ENCODE results near the gene VPS26B. TPM values are rescaled to one million over a fixed set of nuclear protein-coding genes. Genes with fewer than 3 reads are reported as not detected.

Gene VPS26B
- total and polyA plus RNA-seq, 9 of the 15 experiments (the other 6 are each of a cell fraction or from before 2014, with no cell fraction given) = 3.5 to 43.3 (median 27.4) TPM

DNA sequence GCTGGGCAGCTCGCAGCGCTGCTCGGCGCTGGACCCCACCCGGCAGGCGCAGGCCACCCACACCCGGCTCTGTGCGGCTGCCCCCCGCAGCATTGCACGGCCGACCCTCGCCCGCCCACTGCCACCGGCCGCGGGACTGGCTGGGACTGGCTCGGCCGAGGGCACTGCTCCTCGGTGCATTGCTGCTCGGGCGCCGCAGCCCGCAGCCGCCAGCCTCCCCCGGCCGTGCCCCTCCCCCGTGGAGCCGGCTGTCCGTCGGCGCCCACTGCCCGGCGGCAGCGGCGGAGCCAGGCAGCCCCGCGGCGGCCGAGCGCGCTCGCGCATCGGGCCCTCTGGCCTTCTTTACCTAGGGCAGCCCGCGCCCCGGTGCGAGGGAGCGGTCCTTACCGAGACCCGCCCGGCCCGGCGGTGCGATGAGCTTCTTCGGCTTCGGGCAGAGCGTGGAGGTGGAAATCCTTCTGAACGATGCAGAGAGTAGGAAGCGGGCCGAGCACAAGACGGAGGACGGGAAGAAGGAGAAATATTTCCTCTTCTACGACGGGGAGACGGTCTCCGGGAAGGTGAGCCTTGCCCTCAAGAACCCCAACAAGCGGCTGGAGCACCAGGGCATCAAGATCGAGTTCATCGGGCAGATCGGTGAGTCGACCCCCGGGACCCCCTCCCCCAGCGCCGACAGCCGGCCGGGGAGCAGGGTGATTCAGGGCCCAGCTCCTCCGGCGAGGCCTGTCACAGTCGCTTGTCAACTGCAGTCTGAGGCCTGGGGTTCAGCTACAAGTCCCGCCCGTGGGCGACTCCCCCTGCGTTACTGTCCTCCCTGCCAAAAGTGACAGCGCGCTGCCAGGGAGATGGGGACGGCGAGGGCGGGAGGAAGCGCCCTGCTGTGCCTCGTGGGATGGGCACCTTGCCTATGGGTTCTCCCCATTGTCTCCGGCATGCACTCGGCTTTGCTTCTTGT lies 516 bp downstream of the VPS26B start (continued):
- TF ChIP-seq, protein P1, sequence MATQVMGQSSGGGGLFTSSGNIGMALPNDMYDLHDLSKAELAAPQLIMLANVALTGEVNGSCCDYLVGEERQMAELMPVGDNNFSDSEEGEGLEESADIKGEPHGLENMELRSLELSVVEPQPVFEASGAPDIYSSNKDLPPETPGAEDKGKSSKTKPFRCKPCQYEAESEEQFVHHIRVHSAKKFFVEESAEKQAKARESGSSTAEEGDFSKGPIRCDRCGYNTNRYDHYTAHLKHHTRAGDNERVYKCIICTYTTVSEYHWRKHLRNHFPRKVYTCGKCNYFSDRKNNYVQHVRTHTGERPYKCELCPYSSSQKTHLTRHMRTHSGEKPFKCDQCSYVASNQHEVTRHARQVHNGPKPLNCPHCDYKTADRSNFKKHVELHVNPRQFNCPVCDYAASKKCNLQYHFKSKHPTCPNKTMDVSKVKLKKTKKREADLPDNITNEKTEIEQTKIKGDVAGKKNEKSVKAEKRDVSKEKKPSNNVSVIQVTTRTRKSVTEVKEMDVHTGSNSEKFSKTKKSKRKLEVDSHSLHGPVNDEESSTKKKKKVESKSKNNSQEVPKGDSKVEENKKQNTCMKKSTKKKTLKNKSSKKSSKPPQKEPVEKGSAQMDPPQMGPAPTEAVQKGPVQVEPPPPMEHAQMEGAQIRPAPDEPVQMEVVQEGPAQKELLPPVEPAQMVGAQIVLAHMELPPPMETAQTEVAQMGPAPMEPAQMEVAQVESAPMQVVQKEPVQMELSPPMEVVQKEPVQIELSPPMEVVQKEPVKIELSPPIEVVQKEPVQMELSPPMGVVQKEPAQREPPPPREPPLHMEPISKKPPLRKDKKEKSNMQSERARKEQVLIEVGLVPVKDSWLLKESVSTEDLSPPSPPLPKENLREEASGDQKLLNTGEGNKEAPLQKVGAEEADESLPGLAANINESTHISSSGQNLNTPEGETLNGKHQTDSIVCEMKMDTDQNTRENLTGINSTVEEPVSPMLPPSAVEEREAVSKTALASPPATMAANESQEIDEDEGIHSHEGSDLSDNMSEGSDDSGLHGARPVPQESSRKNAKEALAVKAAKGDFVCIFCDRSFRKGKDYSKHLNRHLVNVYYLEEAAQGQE (IDR thresholded peaks at IDR 0.05; ENCODE audit: borderline replicate concordance) = 0 out of 2 replicates have a peak, but pooled peaks have one; percentile 30
- TF ChIP-seq, protein P1 (CRISPR knock-in tag; IDR thresholded peaks at IDR 0.05; ENCODE audit: low read depth) = no peak
- TF ChIP-seq HNRNPH1 (optimal IDR thresholded peaks at IDR 0.05; ENCODE audit: low read depth, low read length) (no peak), MAZ (CRISPR knock-in tag; conservative IDR thresholded peaks at IDR 0.05 in 1 of 2, IDR thresholded peaks at IDR 0.05 in 1 of 2) (peak in 1 of 2 experiments; percentile 14; a peak in 2 of 4 replicates)

All from K562 (cell line).